Measurements from ENCODE around the gene FGF14. TPM values are rescaled to one million over a fixed set of nuclear protein-coding genes. Genes with fewer than 3 reads are reported as not detected.

Gene FGF14
- total RNA-seq, 1 donor from 2014 or later = 1.7 TPM

DNA sequence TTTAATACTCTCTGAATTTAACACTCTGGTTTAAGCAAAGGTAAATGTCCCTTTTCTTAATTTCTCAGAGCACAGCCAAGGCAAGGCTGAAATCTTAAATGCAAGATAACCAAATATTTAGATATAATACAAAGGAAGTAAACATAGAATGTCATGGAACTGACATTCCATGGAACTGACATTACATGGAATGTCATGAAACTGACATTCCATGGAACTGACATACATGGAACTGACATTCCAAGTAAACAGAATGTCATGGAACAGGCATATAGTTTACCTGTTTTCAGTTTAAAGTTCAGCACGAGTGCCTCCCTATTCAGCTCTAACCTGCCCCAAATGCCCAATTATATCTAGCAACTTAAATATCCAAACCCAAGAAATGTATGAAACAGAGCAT is 21.8 kb downstream of the FGF14 start:
- H3K27me3 Mint-ChIP-seq (ENCODE audit: low read depth) = no peaks in the 10 kb centered on the region
- peaks cover 4% of the 10 kb centered on the region for H3K4me1 Mint-ChIP-seq
- TF ChIP-seq, protein P1, sequence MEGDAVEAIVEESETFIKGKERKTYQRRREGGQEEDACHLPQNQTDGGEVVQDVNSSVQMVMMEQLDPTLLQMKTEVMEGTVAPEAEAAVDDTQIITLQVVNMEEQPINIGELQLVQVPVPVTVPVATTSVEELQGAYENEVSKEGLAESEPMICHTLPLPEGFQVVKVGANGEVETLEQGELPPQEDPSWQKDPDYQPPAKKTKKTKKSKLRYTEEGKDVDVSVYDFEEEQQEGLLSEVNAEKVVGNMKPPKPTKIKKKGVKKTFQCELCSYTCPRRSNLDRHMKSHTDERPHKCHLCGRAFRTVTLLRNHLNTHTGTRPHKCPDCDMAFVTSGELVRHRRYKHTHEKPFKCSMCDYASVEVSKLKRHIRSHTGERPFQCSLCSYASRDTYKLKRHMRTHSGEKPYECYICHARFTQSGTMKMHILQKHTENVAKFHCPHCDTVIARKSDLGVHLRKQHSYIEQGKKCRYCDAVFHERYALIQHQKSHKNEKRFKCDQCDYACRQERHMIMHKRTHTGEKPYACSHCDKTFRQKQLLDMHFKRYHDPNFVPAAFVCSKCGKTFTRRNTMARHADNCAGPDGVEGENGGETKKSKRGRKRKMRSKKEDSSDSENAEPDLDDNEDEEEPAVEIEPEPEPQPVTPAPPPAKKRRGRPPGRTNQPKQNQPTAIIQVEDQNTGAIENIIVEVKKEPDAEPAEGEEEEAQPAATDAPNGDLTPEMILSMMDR (conservative IDR thresholded peaks at IDR 0.05) = no peak
- no peak overlapping the region for H3K27ac Mint-ChIP-seq (ENCODE audit: unreplicated experiment)
- no peaks in the 10 kb centered on the region for H3K36me3 Mint-ChIP-seq (ENCODE audit: low read depth)
- no peak for DNase-seq (ENCODE audit: low read depth, low spot score)
- H3K9me3 Mint-ChIP-seq = peaks cover 6% of the 10 kb centered on the region
- H3K4me3 Mint-ChIP-seq = no peak overlapping the region

DNA sequence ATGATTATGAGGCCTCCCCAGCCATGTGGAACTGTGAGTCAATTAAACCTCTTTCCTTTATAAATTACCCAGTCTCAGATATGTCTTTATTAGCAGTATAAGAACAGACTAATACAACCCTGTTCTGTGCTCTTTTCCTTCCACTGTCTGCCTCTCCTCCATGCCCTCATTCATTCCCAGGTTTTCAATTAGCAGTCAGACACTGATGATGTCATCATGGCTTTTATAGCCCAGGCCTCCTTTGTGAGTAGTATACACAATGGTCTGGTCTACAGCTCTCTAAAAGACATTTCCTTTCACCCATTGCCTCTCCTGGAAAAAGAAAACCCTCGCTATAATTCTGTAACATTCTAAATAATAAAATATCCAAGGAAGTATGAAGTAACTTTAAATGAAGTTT is 25.5 kb downstream of the FGF14 start:
- Mint-ChIP-seq H3K4me3 (no peak overlapping the region), H3K27me3 (ENCODE audit: low read depth) (no peaks in the 10 kb centered on the region), H3K9me3 (no peaks in the 10 kb centered on the region), H3K27ac (ENCODE audit: unreplicated experiment) (no peak overlapping the region), H3K4me1 (peaks cover 4% of the 10 kb centered on the region), H3K36me3 (ENCODE audit: low read depth) (no peaks in the 10 kb centered on the region)
- no peak for DNase-seq (ENCODE audit: low read depth, low spot score)
- TF ChIP-seq, protein P1 (conservative IDR thresholded peaks at IDR 0.05) = no peak

DNA sequence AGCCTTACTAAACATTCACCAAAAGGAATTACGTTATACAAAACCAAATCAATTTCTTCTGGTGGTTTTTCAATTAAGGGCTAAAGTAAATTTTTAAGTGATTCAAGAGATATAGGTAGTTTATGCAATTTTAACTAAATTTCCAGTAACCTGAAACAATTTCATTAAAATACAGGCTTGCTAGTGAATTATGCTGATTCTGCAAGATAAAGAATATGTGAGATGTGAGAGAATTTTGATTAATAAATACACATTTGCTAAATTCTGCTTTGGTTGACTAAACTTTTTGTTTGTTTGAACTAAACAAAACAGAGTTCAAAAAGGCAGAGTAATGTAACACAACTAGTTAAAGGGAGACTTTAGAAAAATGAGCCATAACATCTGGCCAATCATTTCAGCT is 27.1 kb downstream of the FGF14 start:
- H3K27ac Mint-ChIP-seq (ENCODE audit: unreplicated experiment) = no peak overlapping the region
- H3K9me3 Mint-ChIP-seq = no peaks in the 10 kb centered on the region
- DNase-seq (ENCODE audit: low read depth, low spot score) = no peak
- no peak overlapping the region for H3K4me3 Mint-ChIP-seq
- TF ChIP-seq, protein P1 (conservative IDR thresholded peaks at IDR 0.05) = no peak
- H3K36me3 Mint-ChIP-seq (ENCODE audit: low read depth) = no peaks in the 10 kb centered on the region
- no peaks in the 10 kb centered on the region for H3K27me3 Mint-ChIP-seq (ENCODE audit: low read depth)
- H3K4me1 Mint-ChIP-seq = peaks cover 4% of the 10 kb centered on the region

DNA sequence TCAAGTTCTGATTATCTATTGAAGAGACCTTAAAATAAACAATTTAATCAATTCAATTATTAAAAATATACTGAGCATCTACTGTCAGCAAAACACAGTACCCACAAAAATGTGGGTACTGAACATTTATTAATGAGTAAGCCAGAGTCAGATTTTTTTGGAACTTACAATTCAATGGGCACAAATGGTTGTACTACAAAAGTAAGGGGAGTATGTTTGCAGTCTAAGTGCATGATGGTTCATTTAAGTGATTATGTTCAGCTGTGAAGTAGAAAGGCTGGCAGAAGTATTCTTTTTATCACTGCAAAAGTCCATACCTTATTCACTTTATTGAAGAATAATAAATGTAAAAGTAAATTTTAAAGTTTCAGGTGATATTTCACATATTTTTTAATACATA is 27.6 kb downstream of the FGF14 start:
- H3K9me3 Mint-ChIP-seq = no peaks in the 10 kb centered on the region
- TF ChIP-seq, protein P1 (conservative IDR thresholded peaks at IDR 0.05) = no peak
- no peak overlapping the region for H3K4me3 Mint-ChIP-seq
- peaks cover 4% of the 10 kb centered on the region for H3K4me1 Mint-ChIP-seq
- no peak overlapping the region for H3K27ac Mint-ChIP-seq (ENCODE audit: unreplicated experiment)
- H3K36me3 Mint-ChIP-seq (ENCODE audit: low read depth) = no peaks in the 10 kb centered on the region
- DNase-seq (ENCODE audit: low read depth, low spot score) = no peak
- H3K27me3 Mint-ChIP-seq (ENCODE audit: low read depth) = no peaks in the 10 kb centered on the region

DNA sequence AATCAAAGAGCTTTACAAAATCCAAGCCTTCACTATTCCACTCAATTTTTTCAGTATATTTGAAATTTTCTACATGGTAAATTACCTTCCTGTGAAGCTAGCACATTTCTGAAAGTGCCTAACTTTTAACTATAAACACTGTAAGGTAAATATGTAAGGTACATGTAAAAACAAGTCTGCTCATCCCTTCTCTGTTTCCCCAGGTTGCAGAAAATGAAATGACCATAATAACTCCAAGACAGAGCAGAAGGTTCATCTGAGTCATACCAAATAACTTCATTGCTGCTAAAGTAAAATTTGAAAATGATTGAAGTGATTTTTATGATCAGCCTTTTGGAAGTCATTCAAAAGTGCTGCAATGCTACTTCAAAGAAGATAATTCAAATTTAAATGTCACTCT is 28.6 kb downstream of the FGF14 start:
- TF ChIP-seq, protein P1 (conservative IDR thresholded peaks at IDR 0.05) = no peak

DNA sequence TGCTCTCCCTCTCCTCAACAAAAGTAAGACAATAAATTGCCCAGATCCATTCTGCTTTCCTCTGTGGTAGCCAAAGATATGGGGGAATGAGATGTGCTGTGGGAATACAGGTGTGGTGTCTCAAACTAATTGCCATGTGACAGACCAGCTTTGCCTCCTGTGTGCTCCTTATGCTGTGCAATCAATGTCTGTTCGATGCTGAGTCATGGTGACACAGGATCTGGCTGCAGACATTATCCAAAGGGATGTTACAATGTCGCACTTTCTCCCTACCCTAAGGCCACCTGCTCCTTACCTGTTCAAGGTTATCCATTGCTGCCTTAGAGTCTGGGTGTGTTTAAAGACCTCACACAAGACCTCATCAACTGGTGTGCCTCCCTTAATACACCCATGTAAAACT is 32.5 kb downstream of the FGF14 start:
- Mint-ChIP-seq H3K27ac (ENCODE audit: unreplicated experiment) (no peak overlapping the region), H3K4me3 (no peak overlapping the region), H3K36me3 (ENCODE audit: low read depth) (no peaks in the 10 kb centered on the region), H3K9me3 (no peaks in the 10 kb centered on the region), H3K27me3 (ENCODE audit: low read depth) (no peaks in the 10 kb centered on the region), H3K4me1 (no peaks in the 10 kb centered on the region)
- TF ChIP-seq, protein P1 (conservative IDR thresholded peaks at IDR 0.05) = no peak
- no peak for DNase-seq (ENCODE audit: low read depth, low spot score)

More for the DNA sequence above, 28.6 kb downstream of the FGF14 start:
- Mint-ChIP-seq H3K4me1 (peaks cover 4% of the 10 kb centered on the region), H3K27me3 (ENCODE audit: low read depth) (no peaks in the 10 kb centered on the region), H3K9me3 (no peaks in the 10 kb centered on the region), H3K36me3 (ENCODE audit: low read depth) (no peaks in the 10 kb centered on the region), H3K27ac (ENCODE audit: unreplicated experiment) (no peak overlapping the region), H3K4me3 (no peak overlapping the region)
- no peak for DNase-seq (ENCODE audit: low read depth, low spot score)

Measured in neural crest cell (in vitro differentiated cells).